Mesenchymal stem cell (in vitro differentiated cells and primary cell): ENCODE results near the gene ADD1.
A peak's percentile ranks its signal among the peaks of the same experiment; 100 is the strongest.

Experiments used
- DNase-seq: peaks from one replicate; pipeline ENCODE4 v3.0.0-alpha.2; 2013
- H2AFZ ChIP-seq: one replicate; pipeline ENCODE4 v1.6.1; 2013; ENCODE audit warnings: low read depth, mild to moderate bottlenecking, control low read depth, inconsistent platforms, low read length, moderate library complexity
- H2AK5ac ChIP-seq: 2 replicates; pipeline ENCODE4 v1.6.1; 2013; ENCODE audit warnings: low read length, moderate library complexity, mild to moderate bottlenecking, inconsistent platforms; ENCODE audit not compliant: severe bottlenecking
- H2BK120ac ChIP-seq: one replicate; pipeline ENCODE4 v1.6.1; 2013; ENCODE audit warnings: low read depth, mild to moderate bottlenecking, inconsistent platforms, low read length, moderate library complexity
- H2BK12ac ChIP-seq, 2 experiments: one replicate each; pipeline ENCODE4 v1.6.1; 2013; ENCODE audit warnings: inconsistent platforms in 2 of 2, low read length in 2 of 2, mild to moderate bottlenecking in 2 of 2, moderate library complexity in 2 of 2, control low read depth in 1 of 2
- H2BK15ac ChIP-seq: one replicate; pipeline ENCODE4 v1.6.1; 2013; ENCODE audit warnings: mild to moderate bottlenecking, low read depth, inconsistent platforms; ENCODE audit not compliant: poor library complexity, severe bottlenecking
- H2BK5ac ChIP-seq: 2 replicates; pipeline ENCODE4 v1.6.1; 2013; ENCODE audit warnings: low read depth, mild to moderate bottlenecking, low read length, control low read depth, inconsistent platforms; ENCODE audit not compliant: poor library complexity, severe bottlenecking
- H3K14ac ChIP-seq, 2 experiments: one replicate each; pipeline ENCODE4 v1.6.1; 2013; ENCODE audit warnings: inconsistent platforms in 2 of 2, low read length in 2 of 2, control low read depth in 1 of 2, mild to moderate bottlenecking in 1 of 2, moderate library complexity in 1 of 2
- H3K18ac ChIP-seq, 2 experiments: one replicate each; pipeline ENCODE4 v1.6.1; 2013; ENCODE audit warnings: inconsistent platforms in 2 of 2, low read length in 2 of 2, control low read depth in 1 of 2, low read depth in 1 of 2, mild to moderate bottlenecking in 1 of 2
- H3K23ac ChIP-seq, 2 experiments: one replicate each; pipeline ENCODE4 v1.6.1; 2013; ENCODE audit warnings: inconsistent platforms in 2 of 2, low read length in 2 of 2, mild to moderate bottlenecking in 2 of 2, moderate library complexity in 2 of 2, control low read depth in 1 of 2
- H3K27ac ChIP-seq: 2 replicates; pipeline ENCODE4 v1.5.1; 2013; ENCODE audit warnings: mild to moderate bottlenecking, moderate library complexity, low read length, control low read depth, inconsistent platforms; ENCODE audit not compliant: poor library complexity, severe bottlenecking
- H3K27me3 ChIP-seq, 2 experiments: 2 replicates each; pipeline versions ENCODE4 v1.6.1 to v1.7.0; 2013; ENCODE audit warnings: low read length in 2 of 2, mild to moderate bottlenecking in 2 of 2, moderate library complexity in 2 of 2, control low read depth in 1 of 2, inconsistent platforms in 1 of 2; ENCODE audit not compliant: control insufficient read depth in 1 of 2, insufficient read depth in 1 of 2
- H3K36me3 ChIP-seq, 2 experiments: 2 replicates each; pipeline versions ENCODE4 v1.6.1 to v1.7.0; 2013; ENCODE audit warnings: low read length in 2 of 2, control low read depth in 1 of 2, inconsistent platforms in 1 of 2, low read depth in 1 of 2, mild to moderate bottlenecking in 1 of 2; ENCODE audit not compliant: insufficient read depth in 2 of 2, control insufficient read depth in 1 of 2
- H3K4ac ChIP-seq, 2 experiments: one replicate each; pipeline ENCODE4 v1.6.1; 2013; ENCODE audit warnings: inconsistent platforms in 2 of 2, low read length in 2 of 2, mild to moderate bottlenecking in 2 of 2, moderate library complexity in 2 of 2, control low read depth in 1 of 2, low read depth in 1 of 2
- H3K4me1 ChIP-seq: 2 replicates; pipeline ENCODE4 v1.6.1; 2013; ENCODE audit warnings: low read depth, low read length, control low read depth; ENCODE audit not compliant: control insufficient read depth, insufficient read depth
- H3K4me2 ChIP-seq: 2 replicates; pipeline ENCODE4 v1.6.1; 2013; ENCODE audit warnings: low read length, mild to moderate bottlenecking, inconsistent platforms; ENCODE audit not compliant: poor library complexity, severe bottlenecking
- H3K4me3 ChIP-seq, 2 experiments: 2 replicates each; pipeline versions ENCODE4 v1.5.1 to v1.7.0; 2013; ENCODE audit warnings: low read length in 2 of 2, mild to moderate bottlenecking in 2 of 2, control low read depth in 1 of 2, low read depth in 1 of 2; ENCODE audit not compliant: insufficient read depth in 1 of 2
- H3K79me1 ChIP-seq: replicated peaks from 2 replicates; pipeline ENCODE4 v1.6.1; 2013; ENCODE audit warnings: mild to moderate bottlenecking, control low read depth, low read length, inconsistent platforms; ENCODE audit not compliant: poor library complexity, severe bottlenecking
- H3K9ac ChIP-seq: 2 replicates; pipeline ENCODE4 v1.7.0; 2013; ENCODE audit warnings: mild to moderate bottlenecking, low read length, moderate library complexity
- H3K9me3 ChIP-seq: 2 replicates; pipeline ENCODE4 v1.7.0; 2013; ENCODE audit warnings: mild to moderate bottlenecking, low read length; ENCODE audit not compliant: control insufficient read depth
- H4K8ac ChIP-seq: one replicate; pipeline ENCODE4 v1.6.1; 2013; ENCODE audit warnings: inconsistent platforms, mild to moderate bottlenecking, low read length, moderate library complexity
- H4K91ac ChIP-seq: one replicate; pipeline ENCODE4 v1.6.1; 2013; ENCODE audit warnings: mild to moderate bottlenecking, low read length, inconsistent platforms
- WGBS: methylation state at CpG from one replicate; pipeline ENCODE4 v1.1.7; 2013; ENCODE audit warnings: mixed read lengths; 5-methylcytosine and 5-hydroxymethylcytosine counted together

ADD1 gene

GRCh38 chr4:2900741-2901140, 57.1 kb downstream of the ADD1 start:
- H3K4me3 ChIP-seq, result no peak overlapping the region
- no peak overlapping the region for H3K27ac ChIP-seq
- H3K4me2 ChIP-seq, result no peak overlapping the region
- no peak overlapping the region for H2AK5ac ChIP-seq
- peak overlapping the region; percentile 62 for H4K91ac ChIP-seq
- DNase-seq, result no peak
- H3K9ac ChIP-seq, result no peak overlapping the region
- no peak overlapping the region for H3K23ac ChIP-seq
- H3K36me3 ChIP-seq, result peaks cover 65 to 91% of the 10 kb centered on the region in 2 experiments
- no peak overlapping the region for H4K8ac ChIP-seq
- H3K4me1 ChIP-seq, result no peaks in the 10 kb centered on the region
- no peak overlapping the region for H3K4ac ChIP-seq
- H2BK12ac ChIP-seq, result no peak overlapping the region
- no peak overlapping the region for H2BK5ac ChIP-seq
- H2BK15ac ChIP-seq, result peak overlapping the region; percentile 0
- H2BK120ac ChIP-seq, result no peak overlapping the region
- no peaks in the 10 kb centered on the region for H3K9me3 ChIP-seq
- peaks cover 48% of the 10 kb centered on the region for H3K79me1 ChIP-seq
- H3K27me3 ChIP-seq, result no peaks in the 10 kb centered on the region
- no peak overlapping the region for H2AFZ ChIP-seq
- H3K14ac ChIP-seq, result no peak overlapping the region
- 96% methylated on average over 6 of the region's 6 CpGs for WGBS
- no peak overlapping the region for H3K18ac ChIP-seq

GRCh38 chr4:2901186-2901585, 57.5 kb downstream of the ADD1 start:
- H3K4me2 ChIP-seq, result no peak overlapping the region

GRCh38 chr4:2902126-2902525, 58.5 kb downstream of the ADD1 start:
- no peak overlapping the region for H4K91ac ChIP-seq
- H3K23ac ChIP-seq, result no peak overlapping the region
- no peaks in the 10 kb centered on the region for H3K9me3 ChIP-seq
- no peaks in the 10 kb centered on the region for H3K27me3 ChIP-seq
- no peak overlapping the region for H3K14ac ChIP-seq
- H3K9ac ChIP-seq, result no peak overlapping the region
- no peak overlapping the region for H4K8ac ChIP-seq
- no peak overlapping the region for H2BK12ac ChIP-seq
- no peak overlapping the region for H3K27ac ChIP-seq
- no peak overlapping the region for H3K4ac ChIP-seq
- no peak overlapping the region for H3K18ac ChIP-seq
- no peak overlapping the region for H2BK5ac ChIP-seq
- H3K79me1 ChIP-seq, result peaks cover 49% of the 10 kb centered on the region
- no peak overlapping the region for H2AK5ac ChIP-seq
- H2BK120ac ChIP-seq, result no peak overlapping the region
- no peak for DNase-seq
- WGBS, result 86% methylated on average over 2 of the region's 2 CpGs
- no peak overlapping the region for H3K4me3 ChIP-seq
- H2BK15ac ChIP-seq, result no peak overlapping the region
- H2AFZ ChIP-seq, result no peak overlapping the region
- H3K4me1 ChIP-seq, result no peaks in the 10 kb centered on the region
- peaks cover 65 to 91% of the 10 kb centered on the region in 2 experiments for H3K36me3 ChIP-seq
- H3K4me2 ChIP-seq, result no peak overlapping the region

More at GRCh38 chr4:2901186-2901585, 57.5 kb downstream of the ADD1 start:
- Histone ChIP-seq H3K23ac (no peak overlapping the region), H3K4ac (no peak overlapping the region), H2BK5ac (no peak overlapping the region), H3K4me1 (no peaks in the 10 kb centered on the region), H2BK15ac (peak overlapping the region; percentile 0), H2AK5ac (no peak overlapping the region), H3K14ac (no peak overlapping the region), H4K91ac (peak overlapping the region; percentile 62), H3K27me3 (no peaks in the 10 kb centered on the region), H3K9me3 (no peaks in the 10 kb centered on the region), H3K79me1 (peaks cover 50% of the 10 kb centered on the region), H3K27ac (no peak overlapping the region), H3K9ac (no peak overlapping the region), H2AFZ (no peak overlapping the region), H2BK12ac (no peak overlapping the region), H3K18ac (no peak overlapping the region), H4K8ac (no peak overlapping the region), H2BK120ac (no peak overlapping the region), H3K4me3 (no peak overlapping the region), H3K36me3 (peaks cover 65 to 91% of the 10 kb centered on the region in 2 experiments)
- DNase-seq, result no peak
- 98% methylated on average over 3 of the region's 3 CpGs for WGBS

- Histone ChIP-seq H4K8ac (peak overlapping the region; percentile 56), H3K27me3 (no peaks in the 10 kb centered on the region), H3K4me3 (no peak overlapping the region), H2BK5ac (no peak overlapping the region), H3K4me2 (no peak overlapping the region), H2BK12ac (no peak overlapping the region), H3K9me3 (no peaks in the 10 kb centered on the region), H3K27ac (no peak overlapping the region), H3K14ac (no peak overlapping the region), H3K4me1 (no peaks in the 10 kb centered on the region), H3K18ac (no peak overlapping the region), H3K23ac (no peak overlapping the region), H3K79me1 (peaks cover 50% of the 10 kb centered on the region), H2BK120ac (no peak overlapping the region), H2AFZ (no peak overlapping the region), H3K36me3 (peaks cover 67 to 93% of the 10 kb centered on the region in 2 experiments), H2AK5ac (no peak overlapping the region), H3K4ac (no peak overlapping the region), H4K91ac (peak overlapping the region; percentile 11), H3K9ac (no peak overlapping the region), H2BK15ac (no peak overlapping the region)
- WGBS, result 98% methylated on average over 13 of the region's 13 CpGs
- no peak for DNase-seq
Measured at GRCh38 chr4:2905544-2905943, 61.9 kb downstream of the ADD1 start.
